NCI-H1436 treated with DMSO at 0.1 percent for 48 hours (cell line): ENCODE data around the gene MAOB.
"Not testable (repeated sequence)": the region's sequence is repeated elsewhere in the genome, so short reads cannot be mapped to it uniquely, and the experiment has no call there.

Experiments
- DNase-seq: peaks from one replicate; lab custom pipeline; 2025; lab: John Stamatoyannopoulos, UW

MAOB gene

DNA sequence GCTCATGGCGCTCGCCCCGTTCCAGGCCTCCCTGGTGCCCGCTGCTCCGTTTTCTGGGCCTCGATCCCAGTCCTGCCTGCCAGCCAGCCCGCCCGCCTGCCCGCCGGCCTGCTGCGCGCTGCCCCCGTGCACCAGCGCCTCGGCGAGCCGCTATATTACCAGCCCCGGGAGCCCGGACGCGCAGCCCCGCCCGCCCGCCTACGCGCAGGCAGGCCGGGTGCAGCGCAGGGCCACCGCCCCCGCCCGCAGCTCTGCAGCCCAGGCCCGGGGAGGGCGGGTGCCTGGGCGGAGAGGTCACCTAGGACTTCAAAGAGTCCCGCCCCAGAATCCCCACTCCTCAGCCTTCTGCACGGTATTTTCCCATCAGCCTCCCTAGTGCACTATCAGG is at the start of gene MAOB:
Gene MAOB, minus strand, starts transcription at position 157 of the 388 bp plus-strand sequence. Its CDS starts 151 bp downstream, at position 6.
- DNase-seq, result no peak

- not testable (repeated sequence) for DNase-seq
Observed at GRCh38 chrX:43922032-43922431, 39.8 kb upstream of the MAOB start.

- DNase-seq, result not testable (repeated sequence)
Observed at GRCh38 chrX:43910772-43911171, 28.5 kb upstream of the MAOB start.

DNA sequence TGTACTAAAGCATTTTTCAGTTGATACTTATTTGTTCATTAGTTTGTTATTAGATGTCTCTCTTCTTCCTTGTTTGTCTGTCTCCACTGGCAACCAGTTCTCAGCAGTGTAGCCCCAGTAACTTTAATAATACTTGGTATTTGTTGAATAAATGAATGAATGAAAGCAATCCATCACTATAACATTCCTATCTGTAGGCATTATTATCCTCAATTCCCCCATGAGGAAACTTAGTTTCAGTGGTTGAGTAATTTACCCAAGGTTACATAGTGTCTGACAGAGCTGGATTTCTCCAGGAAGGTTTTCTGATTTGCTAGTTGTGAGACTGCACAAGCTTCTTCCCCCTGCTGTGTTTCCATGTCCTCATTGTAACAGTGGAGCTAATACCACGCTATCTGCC is 27.8 kb upstream of the MAOB start:
- DNase-seq, result no peak

GRCh38 chrX:43909141-43909540 is 26.9 kb upstream of the MAOB start:
- DNase-seq, result no peak

- DNase-seq, result no peak
Observed at GRCh38 chrX:43899878-43900815, 17.9 kb upstream of the MAOB start.

DNA sequence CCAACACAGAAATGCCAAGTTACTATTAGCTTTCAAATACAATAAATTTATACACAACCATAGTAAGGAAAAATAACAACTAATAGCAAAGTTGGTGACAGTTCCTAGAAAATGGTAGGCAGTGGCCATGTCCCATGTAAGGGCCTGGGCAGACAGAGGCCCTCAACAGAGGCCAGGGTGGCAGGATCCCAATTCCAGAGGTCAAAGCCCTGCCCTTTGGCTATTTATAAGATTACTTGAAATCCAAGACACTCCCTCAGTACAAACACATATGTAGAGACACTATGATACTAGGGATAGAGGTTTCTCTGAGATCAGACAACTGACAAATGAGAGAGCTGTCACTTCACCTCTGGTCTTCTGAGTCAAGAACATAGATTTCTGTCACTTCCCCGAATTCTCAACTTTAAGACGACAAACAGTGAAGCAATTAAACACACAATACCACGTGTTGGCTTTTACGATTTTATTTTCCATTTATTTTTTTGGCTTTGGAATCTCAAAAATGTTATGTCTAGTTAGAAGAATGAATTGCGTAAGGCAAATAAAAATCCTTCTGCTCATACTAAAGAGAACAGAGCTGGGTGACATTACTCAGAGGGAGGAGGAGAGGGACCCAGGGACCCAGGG is 16.3 kb upstream of the MAOB start:
- DNase-seq, result no peak

DNA sequence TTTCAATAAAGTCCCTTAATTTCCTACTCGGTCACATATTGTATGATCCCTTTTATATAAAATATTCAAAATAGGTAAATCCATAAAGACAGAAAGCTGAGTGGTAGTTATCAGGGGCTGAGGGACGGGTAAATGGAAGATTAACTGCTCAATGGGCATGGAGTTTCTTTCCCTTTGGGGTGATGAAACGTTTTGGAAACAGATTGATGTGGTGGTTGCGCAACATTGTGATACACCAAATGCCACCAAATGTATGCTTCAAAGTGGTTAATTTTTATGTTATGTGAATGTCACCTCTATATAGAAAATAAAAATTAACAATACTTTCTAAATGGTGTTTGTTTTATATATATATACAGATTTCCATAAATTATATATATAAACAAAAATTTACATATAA is 15.0 kb upstream of the MAOB start:
- DNase-seq, result no peak

- DNase-seq, result no peak
Observed at GRCh38 chrX:43892336-43892870, 10.2 kb upstream of the MAOB start.

DNA sequence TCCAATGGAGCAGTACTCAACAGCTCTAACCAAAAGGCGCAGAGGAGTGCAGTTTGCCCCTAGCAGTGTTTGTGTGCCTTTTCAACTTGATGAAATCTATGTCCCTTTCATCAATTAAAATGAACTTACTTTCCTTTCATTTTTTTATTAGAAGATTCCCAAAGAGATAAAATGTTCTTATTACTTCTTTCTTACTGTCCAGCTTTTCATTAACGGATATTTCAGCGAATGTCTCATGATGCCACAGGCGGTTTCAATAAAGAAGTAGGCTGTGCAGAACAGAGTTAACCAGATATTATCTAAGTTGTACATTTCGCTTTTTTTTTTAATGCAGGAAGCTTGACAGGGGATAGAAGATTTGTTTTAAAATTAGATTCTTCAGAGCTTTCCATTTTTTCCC is 3.4 kb upstream of the MAOB start:
- no peak for DNase-seq

GRCh38 chrX:43881410-43882293 is 598 bp downstream of the MAOB start:
- DNase-seq, result no peak

- no peak for DNase-seq
Observed at GRCh38 chrX:43880425-43880824, 1.8 kb downstream of the MAOB start.

GRCh38 chrX:43878906-43879526 is 3.2 kb downstream of the MAOB start:
- no peak for DNase-seq

GRCh38 chrX:43876680-43877079 is 5.6 kb downstream of the MAOB start:
- DNase-seq, result no peak

DNA sequence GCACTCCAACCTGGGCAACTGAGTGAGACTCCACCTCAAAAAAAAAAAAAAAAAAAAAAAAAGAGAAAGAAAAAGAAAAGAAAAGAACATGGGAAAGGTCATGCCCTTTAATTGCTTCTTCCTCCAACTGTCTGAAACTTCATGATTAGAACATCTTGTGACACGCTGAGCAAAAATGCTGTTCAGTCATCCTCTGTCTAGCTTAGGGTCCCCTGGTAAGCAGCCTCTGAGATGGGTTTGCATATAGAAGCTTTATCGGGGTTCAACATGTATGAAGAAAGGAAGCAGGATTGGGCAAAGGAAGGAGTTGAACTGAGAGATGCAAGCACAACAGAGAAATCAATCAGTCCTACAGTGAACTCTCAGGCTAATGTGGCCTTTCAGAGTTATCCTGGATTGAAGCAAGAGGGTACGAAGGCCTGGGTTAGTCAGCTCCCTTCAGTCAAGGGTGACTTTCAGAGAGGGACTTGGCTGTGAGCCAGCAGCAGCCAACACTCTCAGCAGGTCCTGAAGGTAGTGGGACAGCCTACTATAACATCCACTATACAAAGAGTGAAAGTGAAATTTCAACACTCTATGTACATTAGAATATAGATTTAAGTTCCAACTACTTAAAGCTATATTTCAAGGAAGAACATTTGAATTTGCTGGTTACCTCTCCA is 11.4 kb downstream of the MAOB start:
- DNase-seq, result no peak

DNA sequence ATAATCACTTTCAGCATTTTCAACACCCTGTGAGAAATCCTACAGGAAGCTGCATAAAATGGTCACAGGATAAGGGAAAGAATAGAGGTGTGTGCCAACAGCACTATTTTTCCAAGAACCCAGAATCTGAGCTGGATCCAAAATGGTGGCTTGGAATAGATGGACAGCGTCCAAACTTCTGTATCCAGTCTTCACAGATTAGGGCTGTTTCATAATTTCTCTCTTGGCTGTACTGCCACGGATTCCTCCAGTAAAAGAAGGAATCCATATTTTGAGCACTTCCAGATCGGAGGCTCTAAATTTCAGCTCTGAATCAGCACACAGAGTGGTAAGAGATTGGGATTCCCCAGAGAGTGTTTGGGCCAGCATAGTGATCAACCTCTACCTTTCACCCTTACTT is 12.2 kb downstream of the MAOB start:
- DNase-seq, result no peak

DNA sequence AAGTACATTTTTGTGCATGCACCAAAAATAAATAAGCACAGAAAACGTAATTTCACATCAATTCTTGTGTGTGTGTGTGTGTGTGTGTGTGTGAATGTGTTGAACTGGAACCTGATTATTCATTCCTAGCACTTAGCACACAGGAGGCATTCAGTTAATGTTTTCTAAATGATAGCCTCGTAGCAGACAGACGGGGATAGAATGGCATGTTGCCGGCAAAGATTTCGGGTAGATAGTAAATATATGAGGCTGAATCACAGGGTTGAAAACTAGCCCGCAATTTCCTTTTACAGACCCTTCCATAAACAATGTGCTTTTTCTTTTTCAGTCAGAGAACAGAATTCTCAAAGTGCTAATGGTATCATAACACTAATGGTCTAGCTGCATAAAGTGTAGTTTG is 13.5 kb downstream of the MAOB start:
- no peak for DNase-seq

- DNase-seq, result no peak
Observed at GRCh38 chrX:43866423-43866822, 15.8 kb downstream of the MAOB start.

GRCh38 chrX:43865791-43866190 is 16.5 kb downstream of the MAOB start:
- no peak for DNase-seq

DNA sequence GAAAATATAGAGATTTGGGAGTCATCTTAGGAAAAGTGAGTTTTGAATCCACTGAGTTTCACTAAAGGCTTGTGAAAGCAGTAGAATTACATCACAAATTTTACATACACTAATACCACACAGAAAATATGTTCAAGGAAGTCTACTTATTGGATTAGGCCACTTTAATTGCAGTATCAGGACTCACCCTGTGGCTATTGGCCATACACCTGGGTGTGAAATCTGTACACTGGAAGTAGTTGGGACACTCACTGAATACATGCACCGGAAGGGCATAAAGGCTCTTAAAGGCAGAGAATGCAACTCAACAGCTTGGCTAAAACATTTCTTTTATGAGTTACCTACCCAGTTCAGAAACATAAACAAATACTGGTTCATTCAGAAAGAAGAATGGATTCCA is 19.8 kb downstream of the MAOB start:
- DNase-seq, result no peak

DNA sequence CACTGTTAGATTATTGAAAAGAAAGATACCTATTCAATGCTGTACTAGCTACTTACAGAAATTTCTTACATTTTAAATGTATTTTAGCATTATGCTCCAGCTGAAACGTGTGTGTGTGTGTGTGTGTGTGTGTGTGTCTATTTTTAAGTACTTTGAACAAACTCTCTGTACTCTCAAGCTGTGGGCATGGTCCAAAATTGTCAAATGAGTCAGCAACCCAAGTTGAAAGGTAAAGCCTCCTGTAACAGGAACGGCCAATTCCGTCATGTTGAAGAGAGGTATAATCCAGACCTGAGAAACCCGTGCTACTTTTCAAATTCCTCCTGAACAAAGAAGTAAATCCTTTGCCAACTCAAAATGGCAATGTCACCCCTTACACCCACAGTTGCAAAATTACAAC is 20.5 kb downstream of the MAOB start:
- no peak for DNase-seq
